HG02938 (cell line): ENCODE data around the gene MAP3K5.
A peak's percentile ranks its signal among the peaks of the same experiment; 100 is the strongest.
"Not testable (repeated sequence)": the region's sequence is repeated elsewhere in the genome, so short reads cannot be mapped to it uniquely, and the experiment has no call there.

Experiments used
- ATAC-seq: cut with Tn5 transposase; IDR thresholded peaks from one replicate; pipeline ENCODE4 v1.9.1; 2021; ENCODE audit warnings: mild to moderate bottlenecking, moderate library complexity; ENCODE audit not compliant: unreplicated experiment

The MAP3K5 gene

GRCh38 chr6:136792410-136793262 lies at the start of gene MAP3K5:
TSS of gene MAP3K5 (minus strand) at chr6:136792477. CDS start at chr6:136792157, 320 bp downstream.
- ATAC-seq = peak; percentile 53

GRCh38 chr6:136840276-136841001 lies 48.2 kb upstream of the MAP3K5 start:
- no peak for ATAC-seq

- ATAC-seq = no peak
Observed at GRCh38 chr6:136831873-136832562, 39.7 kb upstream of the MAP3K5 start.

GRCh38 chr6:136826216-136826615 lies 33.9 kb upstream of the MAP3K5 start:
- no peak for ATAC-seq

- no peak for ATAC-seq
Observed at GRCh38 chr6:136823128-136823660, 30.9 kb upstream of the MAP3K5 start.

- peak; percentile 96 for ATAC-seq
Observed at GRCh38 chr6:136822376-136823127, 30.3 kb upstream of the MAP3K5 start, which contains the start of gene PEX7. TSS of gene PEX7 (plus strand) at chr6:136822592. CDS start at chr6:136822666, 74 bp downstream.

GRCh38 chr6:136822046-136822375 lies 29.7 kb upstream of the MAP3K5 start:
- peak; percentile 5 for ATAC-seq

GRCh38 chr6:136820561-136820960 lies 28.3 kb upstream of the MAP3K5 start:
- no peak for ATAC-seq

GRCh38 chr6:136816656-136817055 lies 24.4 kb upstream of the MAP3K5 start:
- ATAC-seq = no peak

GRCh38 chr6:136815608-136816007 lies 23.3 kb upstream of the MAP3K5 start:
- ATAC-seq = not testable (repeated sequence)

- ATAC-seq = no peak
Observed at GRCh38 chr6:136812174-136812573, 19.9 kb upstream of the MAP3K5 start.

GRCh38 chr6:136811272-136811671 lies 19.0 kb upstream of the MAP3K5 start:
- no peak for ATAC-seq

GRCh38 chr6:136809091-136809860 lies 17.0 kb upstream of the MAP3K5 start:
- ATAC-seq = no peak

GRCh38 chr6:136803608-136804007 lies 11.3 kb upstream of the MAP3K5 start:
- no peak for ATAC-seq

- ATAC-seq = no peak
Observed at GRCh38 chr6:136801581-136801980, 9.3 kb upstream of the MAP3K5 start.

GRCh38 chr6:136798044-136798443 lies 5.8 kb upstream of the MAP3K5 start:
- no peak for ATAC-seq

- no peak for ATAC-seq
Observed at GRCh38 chr6:136795996-136796395, 3.7 kb upstream of the MAP3K5 start.

GRCh38 chr6:136795386-136795785 lies 3.1 kb upstream of the MAP3K5 start:
- no peak for ATAC-seq

- no peak for ATAC-seq
Observed at GRCh38 chr6:136793363-136793762, 1.1 kb upstream of the MAP3K5 start.

GRCh38 chr6:136792095-136792409 lies 225 bp downstream of the MAP3K5 start:
- no peak for ATAC-seq
